Muscle of arm (tissue), 12 donors: Measurements from ENCODE around the gene TMEM120B. TPM values are rescaled to one million over a fixed set of nuclear protein-coding genes. Genes with fewer than 3 reads are reported as not detected.

ENCODE experiments used
- DNase-seq: peaks from one replicate; pipeline ENCODE4 v3.0.0-alpha.2; 2013
- polyA plus RNA-seq, 12 donors: library from polyadenylated mRNA; unstranded; fragments of 120-200 nt; gene quantifications; one replicate each; pipeline ENCODE4 v1.2.1, GENCODE V29; 2013; ENCODE audit not compliant: insufficient read length in 12 of 12

The TMEM120B gene
- polyA plus RNA-seq, 12 donors = 11.1 to 29.8 (median 19.1) TPM; not detected in 1

- DNase-seq = no peak
These were observed 58.5 kb downstream of the TMEM120B start for GRCh38 chr12:121770813-121771625.

- DNase-seq = no peak
These were observed 60.6 kb downstream of the TMEM120B start for GRCh38 chr12:121773011-121773777.

GRCh38 chr12:121774968-121775474 is 62.5 kb downstream of the TMEM120B start:
- no peak for DNase-seq

GRCh38 chr12:121775501-121775900 is 62.9 kb downstream of the TMEM120B start:
- no peak for DNase-seq

- no peak for DNase-seq
These were observed 63.9 kb downstream of the TMEM120B start for GRCh38 chr12:121776190-121777098.

GRCh38 chr12:121778567-121779421 is 66.2 kb downstream of the TMEM120B start:
- DNase-seq = no peak

GRCh38 chr12:121779422-121779895 is 66.9 kb downstream of the TMEM120B start:
- no peak for DNase-seq

GRCh38 chr12:121780429-121780828 is 67.9 kb downstream of the TMEM120B start:
- DNase-seq = no peak

- no peak for DNase-seq
These were observed 69.0 kb downstream of the TMEM120B start for GRCh38 chr12:121781484-121781997.

GRCh38 chr12:121781998-121782979 is 69.7 kb downstream of the TMEM120B start:
- DNase-seq = no peak

GRCh38 chr12:121783766-121784165 is 71.2 kb downstream of the TMEM120B start:
- no peak for DNase-seq

- DNase-seq = no peak
These were observed 71.9 kb downstream of the TMEM120B start for GRCh38 chr12:121784460-121784859.

- DNase-seq = no peak
These were observed 73.9 kb downstream of the TMEM120B start for GRCh38 chr12:121786440-121786825.

GRCh38 chr12:121787063-121788025 is 74.8 kb downstream of the TMEM120B start:
- DNase-seq = no peak

- no peak for DNase-seq
These were observed 75.7 kb downstream of the TMEM120B start for GRCh38 chr12:121788176-121788818.

- no peak for DNase-seq
These were observed 76.8 kb downstream of the TMEM120B start for GRCh38 chr12:121789233-121789781.
